Lung (tissue), 12 donors: ENCODE measurements around the gene CFAP251. TPM values are rescaled to one million over a fixed set of nuclear protein-coding genes. Genes with fewer than 3 reads are reported as not detected.

Source experiments
- ATAC-seq: fragments of 200-7000 bp; cut with Tn5 transposase; one replicate; pipeline ENCODE4 v1.9.1; 2020; ENCODE audit warnings: moderate number of reproducible peaks; ENCODE audit not compliant: insufficient read depth, low FRiP score
- DNase-seq, 3 donors: peaks; one replicate each; pipeline ENCODE4 v3.0.0-alpha.2; 2013 to 2017
- H3K27ac ChIP-seq, 2 donors: one replicate each; pipeline ENCODE4 v1.5.1; 2013; ENCODE audit warnings: mild to moderate bottlenecking in 2 of 2, moderate library complexity in 2 of 2, control low read depth in 1 of 2, inconsistent platforms in 1 of 2, low read depth in 1 of 2, low read length in 1 of 2
- H3K27me3 ChIP-seq, 3 donors: one replicate each; pipeline ENCODE4 v1.5.1; 2013; ENCODE audit warnings: low read length in 2 of 3; ENCODE audit not compliant: control insufficient read depth in 3 of 3, insufficient read depth in 3 of 3
- H3K36me3 ChIP-seq, 4 donors: one replicate each; pipeline ENCODE4 v1.5.1; 2013; ENCODE audit warnings: low read length in 4 of 4, mild to moderate bottlenecking in 1 of 4, moderate library complexity in 1 of 4; ENCODE audit not compliant: control insufficient read depth in 4 of 4, insufficient read depth in 4 of 4
- H3K4me1 ChIP-seq, 5 donors: one replicate each; pipeline ENCODE4 v1.5.1; 2013; ENCODE audit warnings: low read length in 5 of 5, mild to moderate bottlenecking in 2 of 5, moderate library complexity in 1 of 5; ENCODE audit not compliant: control insufficient read depth in 5 of 5, insufficient read depth in 5 of 5
- H3K4me3 ChIP-seq: one replicate; pipeline ENCODE4 v1.5.1; 2013; ENCODE audit warnings: mild to moderate bottlenecking, control low read depth, moderate library complexity
- H3K9ac ChIP-seq, 2 donors: one replicate each; pipeline ENCODE4 v1.5.1; 2013; ENCODE audit warnings: low read length in 2 of 2, control low read depth in 1 of 2; ENCODE audit not compliant: insufficient read depth in 1 of 2
- H3K9me3 ChIP-seq, 4 donors: one replicate each; pipeline ENCODE4 v1.5.1; 2013; ENCODE audit warnings: low read length in 3 of 4, mild to moderate bottlenecking in 1 of 4, moderate library complexity in 1 of 4; ENCODE audit not compliant: control insufficient read depth in 4 of 4, insufficient read depth in 3 of 4
- WGBS, 2 donors: extraction: QIAGEN DNeasy Blood & Tissue Kit; methylation state at CpG; one replicate each; pipeline ENCODE4 v1.1.7; 2013; 5-methylcytosine and 5-hydroxymethylcytosine counted together
- polyA plus RNA-seq, 2 donors: library from polyadenylated mRNA; stranded (reverse); fragments of 200-250 nt; gene quantifications; one replicate each; pipeline ENCODE4 v1.2.1, GENCODE V29; 2013
- total RNA-seq, 2 donors: library from RNA; depleted of rRNA in 1 of 2; stranded (reverse); fragments of >200 nt in 1 of 2; gene quantifications; one replicate each; pipeline ENCODE4 v1.2.1, GENCODE V29; 2014 to 2021
- TF ChIP-seq, protein P1 (sequence below): IDR thresholded peaks from 2 replicates; pipeline ENCODE4 v1.5.1; 2012; ENCODE audit warnings: mild to moderate bottlenecking; ENCODE audit errors: control extremely low read depth, extremely low read depth
- donor health status: control.
- donor health status: control.
- donor health status: Bipolar disorder and iron deficiency.
- donor health status: healthy.
- donor health status: DM: yes; HTN: yes; CAD: no.

Gene CFAP251
- total and polyA plus RNA-seq, 4 donors, result 6.9 to 35.4 (median 15.6) TPM

DNA sequence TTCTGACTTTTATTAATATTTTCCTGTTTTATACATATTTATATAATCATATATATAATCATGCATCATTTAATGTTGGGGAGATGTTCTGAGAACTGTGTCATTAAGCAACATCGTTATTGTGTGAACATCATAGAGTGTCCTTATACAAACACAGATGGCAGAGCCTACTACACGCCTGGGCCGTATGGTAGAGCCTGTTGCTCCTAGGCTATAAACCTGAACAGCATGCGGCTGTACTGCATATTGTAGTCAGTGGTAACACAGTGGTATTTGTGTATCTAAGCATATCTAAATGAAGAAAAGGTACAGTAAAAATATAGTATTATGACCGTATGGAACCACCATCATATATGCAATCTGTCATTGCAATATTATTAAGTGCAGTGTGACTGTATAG, 58.6 kb downstream of the CFAP251 start:
- Histone ChIP-seq H3K27me3 (no peaks in the 10 kb centered on the region), H3K4me1 (peaks cover 0 to 7% (median 0%) of the 10 kb centered on the region in 5 donors), H3K9me3 (peaks cover 0 to 5% (median 0%) of the 10 kb centered on the region in 4 donors), H3K4me3 (no peak overlapping the region), H3K27ac (no peak overlapping the region), H3K36me3 (no peaks in the 10 kb centered on the region), H3K9ac (no peak overlapping the region)
- ATAC-seq (no peak), DNase-seq (no peak)
- 97 to 98% methylated on average over 5 of the region's 5 CpGs for WGBS, 2 donors
- TF ChIP-seq, protein P1, sequence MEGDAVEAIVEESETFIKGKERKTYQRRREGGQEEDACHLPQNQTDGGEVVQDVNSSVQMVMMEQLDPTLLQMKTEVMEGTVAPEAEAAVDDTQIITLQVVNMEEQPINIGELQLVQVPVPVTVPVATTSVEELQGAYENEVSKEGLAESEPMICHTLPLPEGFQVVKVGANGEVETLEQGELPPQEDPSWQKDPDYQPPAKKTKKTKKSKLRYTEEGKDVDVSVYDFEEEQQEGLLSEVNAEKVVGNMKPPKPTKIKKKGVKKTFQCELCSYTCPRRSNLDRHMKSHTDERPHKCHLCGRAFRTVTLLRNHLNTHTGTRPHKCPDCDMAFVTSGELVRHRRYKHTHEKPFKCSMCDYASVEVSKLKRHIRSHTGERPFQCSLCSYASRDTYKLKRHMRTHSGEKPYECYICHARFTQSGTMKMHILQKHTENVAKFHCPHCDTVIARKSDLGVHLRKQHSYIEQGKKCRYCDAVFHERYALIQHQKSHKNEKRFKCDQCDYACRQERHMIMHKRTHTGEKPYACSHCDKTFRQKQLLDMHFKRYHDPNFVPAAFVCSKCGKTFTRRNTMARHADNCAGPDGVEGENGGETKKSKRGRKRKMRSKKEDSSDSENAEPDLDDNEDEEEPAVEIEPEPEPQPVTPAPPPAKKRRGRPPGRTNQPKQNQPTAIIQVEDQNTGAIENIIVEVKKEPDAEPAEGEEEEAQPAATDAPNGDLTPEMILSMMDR, result no peak

- DNase-seq, result no peak
- peak; percentile 58 for ATAC-seq
- WGBS, 2 donors, result 36 to 60% methylated on average over 11 of the region's 11 CpGs
- TF ChIP-seq, protein P1, result no peak
- H3K4me3 ChIP-seq, result no peak overlapping the region
- H3K36me3 ChIP-seq, result no peaks in the 10 kb centered on the region
- no peaks in the 10 kb centered on the region for H3K4me1 ChIP-seq
- H3K9ac ChIP-seq, result no peak overlapping the region
- H3K27ac ChIP-seq, result no peak overlapping the region
- no peaks in the 10 kb centered on the region for H3K9me3 ChIP-seq
- no peaks in the 10 kb centered on the region for H3K27me3 ChIP-seq
Observed at GRCh38 chr12:121980191-121980891, 61.9 kb downstream of the CFAP251 start.

GRCh38 chr12:121980892-121981272, 62.5 kb downstream of the CFAP251 start:
- Histone ChIP-seq H3K9ac (no peak overlapping the region), H3K4me3 (no peak overlapping the region), H3K9me3 (no peaks in the 10 kb centered on the region), H3K4me1 (no peaks in the 10 kb centered on the region), H3K27me3 (no peaks in the 10 kb centered on the region), H3K27ac (no peak overlapping the region), H3K36me3 (no peaks in the 10 kb centered on the region)
- TF ChIP-seq, protein P1, result no peak
- ATAC-seq (no peak), DNase-seq (no peak)
- WGBS, 2 donors, result 54 to 83% methylated on average over 14 of the region's 14 CpGs

DNA sequence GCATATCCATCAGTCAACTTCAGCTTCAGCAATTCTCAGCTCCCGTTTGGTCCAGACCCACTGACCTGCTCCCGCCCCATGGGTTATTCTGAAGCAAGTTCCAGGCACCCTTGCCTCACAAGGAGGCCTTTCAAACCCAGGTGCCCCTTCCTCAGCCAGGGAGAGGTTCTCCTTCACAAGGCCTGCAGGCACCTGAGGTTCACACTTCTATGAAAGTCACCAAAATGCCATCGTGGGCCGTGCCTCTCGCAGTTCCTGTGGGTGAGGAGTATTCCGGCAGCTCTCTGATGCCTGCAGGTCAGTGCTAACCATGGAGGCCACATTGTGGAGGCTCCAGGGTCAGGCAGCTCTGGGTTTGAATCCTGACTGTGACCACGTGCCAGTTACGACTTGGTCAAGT, 63.1 kb downstream of the CFAP251 start:
- TF ChIP-seq, protein P1, result no peak
- Histone ChIP-seq H3K36me3 (no peaks in the 10 kb centered on the region), H3K4me3 (no peak overlapping the region), H3K27ac (no peak overlapping the region), H3K9ac (no peak overlapping the region), H3K27me3 (no peaks in the 10 kb centered on the region), H3K4me1 (no peaks in the 10 kb centered on the region), H3K9me3 (no peaks in the 10 kb centered on the region)
- WGBS, 2 donors, result 86 to 89% methylated on average over 8 of the region's 8 CpGs
- ATAC-seq (no peak), DNase-seq (no peak)
